Measurements from ENCODE around the gene CHID1.

The CHID1 gene

DNA sequence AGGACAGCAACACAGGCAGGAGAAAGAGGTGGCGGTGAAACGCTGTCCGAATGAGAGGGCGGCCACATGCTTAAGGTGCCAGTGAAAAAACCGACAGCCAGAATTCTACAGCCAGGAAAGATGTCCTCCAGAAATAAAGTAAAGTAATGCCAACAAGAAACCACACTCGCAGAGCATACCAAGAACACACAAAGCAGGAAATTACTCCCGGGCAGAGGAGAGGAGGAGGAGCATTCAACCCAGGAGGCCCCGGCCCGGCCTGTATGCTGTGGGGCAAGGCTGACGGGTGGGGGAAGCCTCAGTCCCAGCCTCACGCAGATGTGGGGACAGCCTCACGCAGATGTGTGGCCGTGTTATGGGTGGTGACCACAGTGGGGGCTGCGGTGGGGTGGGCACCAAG, 28.0 kb downstream of the CHID1 start:
- DNase-seq = no peak

DNA sequence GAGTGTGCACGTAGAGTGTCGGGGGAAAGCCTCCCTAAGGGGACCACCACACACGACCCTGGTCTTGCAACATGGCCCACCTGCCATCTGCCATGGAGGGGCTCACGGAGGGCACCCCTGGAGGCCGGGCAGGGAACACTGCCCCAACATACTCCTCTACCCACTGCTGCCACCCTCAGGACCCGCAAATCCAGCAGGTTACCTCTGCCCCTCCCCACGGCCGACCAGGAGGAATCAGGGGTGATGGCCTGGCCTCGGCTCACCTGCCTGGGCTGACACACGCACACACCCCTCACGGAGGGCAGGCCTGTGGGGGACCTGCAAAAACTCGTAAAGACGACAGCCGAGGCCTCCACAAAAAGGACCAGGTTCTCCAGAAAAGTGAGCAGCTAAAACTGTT, 30.2 kb downstream of the CHID1 start:
- DNase-seq = no peak

DNA sequence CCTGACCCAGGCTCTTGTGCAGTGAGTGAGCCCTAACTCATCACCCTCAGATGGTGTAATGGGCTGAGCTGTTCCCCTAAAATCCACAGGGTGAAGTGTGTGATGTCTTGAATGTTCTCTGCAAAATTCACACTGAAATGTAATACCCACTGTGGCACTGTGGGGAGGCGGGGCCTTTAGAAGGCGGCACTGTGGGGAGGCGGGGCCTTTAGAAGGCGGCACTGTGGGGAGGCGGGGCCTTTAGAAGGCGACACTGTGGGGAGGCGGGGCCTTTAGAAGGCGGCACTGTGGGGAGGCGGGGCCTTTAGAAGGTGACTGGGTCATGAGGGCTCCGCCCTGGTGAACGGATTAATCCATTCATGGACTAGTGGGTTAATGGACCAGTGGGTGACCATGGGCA, 33.0 kb downstream of the CHID1 start:
- no peak for DNase-seq

DNA sequence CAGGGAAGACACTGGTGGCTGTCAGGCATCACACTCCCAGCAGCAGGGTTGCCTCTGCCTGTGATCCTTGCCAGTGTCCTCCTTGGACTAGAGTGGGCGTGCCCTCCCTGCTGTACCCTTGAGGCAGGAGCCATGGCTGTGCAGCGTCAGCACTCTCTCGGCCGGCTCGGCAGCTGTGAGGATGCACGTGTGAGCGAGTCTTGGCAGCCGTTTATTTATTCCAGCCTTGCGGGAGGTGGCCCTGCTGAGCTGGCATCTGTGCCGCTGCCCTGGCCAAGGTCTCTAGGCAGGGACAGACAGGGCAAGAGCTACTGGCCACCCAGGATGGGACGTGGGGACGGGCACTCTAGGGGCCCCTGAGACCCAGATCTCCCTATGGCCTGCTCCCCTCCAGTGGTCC, 34.1 kb downstream of the CHID1 start:
- DNase-seq = no peak

DNA sequence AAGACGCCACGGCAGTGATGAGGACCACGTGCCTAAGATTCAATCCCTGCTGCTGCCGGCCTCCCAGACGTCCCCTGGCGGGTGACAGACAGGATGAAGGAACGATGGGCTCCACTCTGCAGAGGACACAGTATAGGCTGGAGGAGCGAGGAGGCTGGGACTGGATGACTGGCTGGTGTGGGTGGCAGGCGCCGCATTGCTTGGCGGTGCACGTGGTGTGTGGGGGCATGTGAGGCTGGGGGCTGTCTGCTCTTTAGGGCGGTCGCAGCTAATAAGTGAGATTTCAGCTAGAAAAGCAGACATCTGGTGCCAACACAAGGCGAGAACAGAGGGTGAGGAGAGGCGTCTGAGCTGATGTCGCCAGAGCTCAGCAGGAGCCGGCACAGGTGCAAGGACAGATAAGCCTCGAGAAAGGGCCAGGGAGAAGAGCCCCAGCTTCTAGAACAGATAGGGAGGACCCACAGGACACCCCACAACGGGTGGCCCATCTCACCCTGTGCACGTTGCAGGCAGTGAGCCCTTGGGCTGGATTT, 34.8 kb downstream of the CHID1 start:
- no peak for DNase-seq

DNA sequence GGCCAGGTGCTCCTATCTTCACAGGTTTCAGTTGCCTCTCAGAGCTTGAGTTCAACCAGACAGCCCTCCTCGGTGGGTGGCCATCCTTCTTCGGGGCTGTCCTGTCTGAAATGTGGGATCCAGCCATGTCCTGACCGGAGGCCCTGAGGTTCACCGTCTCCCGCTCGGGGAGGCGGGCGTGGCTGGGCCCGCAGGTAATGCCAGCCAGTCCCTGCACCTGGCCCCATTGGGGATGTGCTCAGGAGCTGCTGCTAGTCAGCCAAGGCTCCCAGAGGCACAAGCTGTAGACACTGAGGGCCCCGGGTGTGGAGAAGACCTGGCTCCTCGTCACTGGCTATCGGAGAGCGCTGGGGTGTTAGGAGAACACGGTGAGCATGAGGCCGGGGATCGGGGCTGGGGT, 35.4 kb downstream of the CHID1 start:
- no peak for DNase-seq

DNA sequence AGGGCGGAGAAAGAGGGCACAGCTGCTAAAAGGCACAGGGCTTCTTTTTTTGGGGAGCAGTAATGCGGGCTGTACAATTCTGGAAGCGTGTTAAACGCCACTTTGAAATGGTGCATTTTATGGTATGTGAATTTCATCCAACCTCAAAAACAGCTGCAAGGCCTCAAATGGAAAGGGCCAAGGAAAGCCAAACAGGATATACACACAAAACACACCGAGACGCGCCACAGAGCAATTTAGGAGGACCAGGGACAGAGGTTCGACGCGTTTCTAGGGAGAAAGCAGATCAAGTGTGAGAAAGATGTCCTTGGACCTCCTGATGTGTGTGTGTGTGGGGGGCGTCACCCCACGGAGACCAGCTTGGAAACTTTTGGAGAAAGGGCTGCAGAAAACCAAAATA, 36.9 kb downstream of the CHID1 start:
- DNase-seq = no peak

DNA sequence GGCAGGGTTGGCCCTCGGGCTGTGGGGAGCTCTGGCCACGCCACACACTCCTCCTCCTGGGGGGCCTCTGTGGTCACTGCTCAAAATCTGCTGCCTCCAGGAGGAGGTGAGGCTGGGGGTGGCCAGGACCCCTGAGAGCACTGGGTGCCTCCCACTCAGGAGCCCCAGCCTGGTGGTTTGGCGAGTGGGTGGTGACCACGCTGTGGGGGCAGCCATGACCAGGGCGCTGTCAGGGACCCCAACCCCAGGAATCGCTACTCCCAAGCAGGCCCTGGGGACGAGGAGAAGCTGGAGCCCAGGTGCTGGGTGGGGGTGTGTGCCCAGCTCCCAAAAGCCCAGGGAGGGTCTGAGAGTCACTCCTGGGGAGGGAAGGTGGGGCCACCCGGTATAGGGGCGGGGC, 37.8 kb downstream of the CHID1 start:
- no peak for DNase-seq

DNA sequence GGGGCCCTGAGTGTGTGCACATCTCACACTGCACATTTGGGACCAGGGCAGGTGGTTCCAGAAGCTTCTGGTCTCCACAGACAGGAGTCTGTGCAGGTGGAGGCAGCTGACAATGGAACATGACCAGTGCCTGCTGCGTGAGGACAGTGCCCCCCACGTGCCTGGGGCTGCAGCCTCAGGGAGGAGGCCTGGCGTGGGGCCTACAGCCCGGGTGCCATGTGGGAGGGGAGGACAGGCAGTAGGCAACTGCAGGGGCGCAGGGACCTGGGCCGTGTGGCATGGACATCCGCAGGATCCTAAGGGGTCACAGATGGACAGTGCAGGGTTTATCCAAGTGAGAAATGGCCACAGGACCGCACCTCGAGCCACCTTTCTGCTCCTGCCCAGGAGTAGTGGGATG, 39.1 kb downstream of the CHID1 start:
- DNase-seq = no peak

DNA sequence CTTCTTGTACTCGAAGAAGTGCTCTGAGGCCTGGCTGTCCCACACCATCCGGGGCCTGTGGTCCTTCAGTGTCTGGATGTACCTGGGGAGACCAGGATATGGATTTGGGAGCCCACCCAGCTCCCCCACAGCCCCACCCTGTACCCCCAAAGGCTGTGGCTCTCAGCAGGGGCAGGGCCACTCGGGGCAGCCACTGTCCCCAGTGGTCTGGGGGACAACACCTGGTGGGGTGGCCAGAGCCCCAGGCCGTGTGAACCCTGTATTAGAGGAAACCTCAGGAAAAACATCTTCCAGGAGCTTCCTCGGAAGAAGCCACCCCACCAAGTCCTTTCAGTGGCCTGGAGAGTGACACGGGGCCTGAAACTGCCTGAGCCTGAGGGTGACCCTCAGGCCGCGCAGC, 40.2 kb downstream of the CHID1 start:
- no peak for DNase-seq

DNA sequence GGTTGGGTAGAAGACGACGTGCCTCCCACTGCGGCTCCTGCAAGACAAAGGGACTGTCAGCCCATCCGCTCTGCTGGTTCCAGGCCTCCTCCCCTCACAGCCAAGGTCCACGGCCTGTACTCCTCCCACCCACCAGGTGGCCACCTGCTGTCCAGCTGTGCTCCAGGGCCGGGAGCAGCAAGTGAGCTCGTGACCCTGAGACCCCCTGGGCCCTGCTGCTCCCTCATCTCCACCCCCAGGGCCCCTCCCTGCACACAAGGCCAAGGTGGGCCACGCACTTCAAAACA, 40.5 kb downstream of the CHID1 start:
- no peak for DNase-seq

DNA sequence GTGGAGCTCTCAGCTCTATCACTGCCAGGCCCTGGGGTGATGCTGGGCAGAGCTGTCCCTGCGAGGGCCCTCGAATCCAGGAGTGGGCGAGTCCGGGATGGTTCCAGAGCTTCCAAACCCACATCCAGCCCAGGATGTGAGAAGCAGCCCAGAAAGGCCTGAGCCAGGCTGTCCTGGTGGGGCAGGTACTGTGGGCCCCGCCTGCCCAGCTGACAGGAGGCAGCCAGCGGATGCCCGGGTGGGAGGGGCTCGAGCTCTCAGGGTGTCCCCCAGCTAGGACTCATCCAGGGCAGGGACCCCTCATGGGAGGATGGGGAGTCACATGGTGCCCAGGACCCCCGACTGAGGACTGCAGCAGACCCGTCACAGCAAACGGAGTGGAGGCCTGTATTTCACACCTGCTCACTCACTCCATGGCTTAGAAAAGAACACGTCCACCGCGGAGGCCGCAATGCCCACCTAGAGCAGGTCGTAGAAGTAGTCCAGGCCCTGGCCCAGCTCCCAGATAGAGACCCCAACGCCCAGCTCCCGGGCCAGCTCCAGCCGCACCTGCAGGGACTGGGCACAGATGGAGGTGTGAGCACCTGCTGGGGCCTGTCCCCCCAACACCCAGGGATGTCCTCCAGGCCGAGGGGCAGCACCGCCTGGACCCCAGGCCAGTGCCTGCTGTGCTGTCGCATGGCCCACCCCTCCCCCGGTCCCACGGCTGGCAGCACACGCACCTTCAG, 41.0 kb downstream of the CHID1 start:
- no peak for DNase-seq

DNA sequence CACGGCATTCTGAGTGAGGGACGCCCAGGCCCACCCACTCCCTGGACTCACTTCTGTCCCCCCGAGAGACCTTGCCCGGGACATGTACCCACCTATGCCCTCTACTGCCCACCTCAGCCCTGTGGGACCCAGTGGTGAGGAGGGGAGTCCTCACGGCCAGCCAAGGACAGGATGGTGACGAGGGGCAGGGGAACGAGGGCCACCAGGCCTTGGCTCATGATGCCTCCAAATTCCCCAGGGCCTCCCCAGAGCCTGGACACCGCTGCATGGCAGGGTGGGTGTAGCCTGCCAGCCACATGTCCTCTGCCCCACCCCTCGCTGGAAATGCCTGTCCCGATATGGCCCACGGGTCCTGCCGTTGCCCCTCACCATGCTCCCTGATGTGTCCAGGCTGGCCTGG, 41.8 kb downstream of the CHID1 start:
- DNase-seq = no peak

DNA sequence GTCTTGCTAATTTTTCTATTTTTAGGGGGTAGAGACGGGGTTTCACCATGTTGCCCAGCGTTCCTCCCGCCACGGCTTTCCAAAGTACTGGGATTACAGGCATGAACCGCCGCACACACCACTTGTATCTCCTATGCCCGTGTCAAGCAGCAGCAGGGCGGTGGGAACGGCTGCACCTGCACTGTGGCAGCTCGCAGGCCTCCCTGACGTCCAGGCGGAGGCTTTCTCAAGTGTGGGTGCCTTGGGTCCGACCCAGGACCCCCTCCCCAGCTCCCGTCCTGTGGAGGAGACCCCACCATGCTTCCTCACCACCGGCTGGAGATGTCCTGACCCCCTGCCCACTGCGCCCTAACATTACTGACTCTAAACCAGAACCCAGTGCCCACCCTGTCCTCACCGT, 42.2 kb downstream of the CHID1 start:
- DNase-seq = no peak

DNA sequence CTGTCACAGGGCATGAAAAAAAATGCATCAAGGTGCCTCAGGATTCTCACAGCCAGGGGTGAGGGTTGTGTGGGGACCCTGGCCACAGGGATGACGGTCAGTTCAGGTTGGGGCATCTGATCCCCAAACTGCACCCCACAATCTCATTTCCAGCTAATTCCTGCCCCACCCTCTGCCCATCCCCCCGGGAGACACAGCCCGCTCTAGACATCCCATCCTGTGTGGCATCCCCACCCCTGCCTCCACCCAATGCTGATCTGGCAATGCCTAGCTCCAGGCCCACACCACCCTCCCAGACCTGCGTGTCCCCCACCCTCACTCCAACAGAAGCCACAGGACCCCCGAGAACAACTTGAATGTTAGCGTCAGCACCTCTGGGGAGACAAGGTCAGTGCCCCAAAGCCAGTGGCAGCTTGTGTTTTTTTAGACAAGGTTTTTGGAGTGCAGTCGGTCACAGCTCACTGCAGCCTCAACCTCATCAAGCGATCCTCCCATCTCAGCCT, 42.7 kb downstream of the CHID1 start:
- no peak for DNase-seq

DNA sequence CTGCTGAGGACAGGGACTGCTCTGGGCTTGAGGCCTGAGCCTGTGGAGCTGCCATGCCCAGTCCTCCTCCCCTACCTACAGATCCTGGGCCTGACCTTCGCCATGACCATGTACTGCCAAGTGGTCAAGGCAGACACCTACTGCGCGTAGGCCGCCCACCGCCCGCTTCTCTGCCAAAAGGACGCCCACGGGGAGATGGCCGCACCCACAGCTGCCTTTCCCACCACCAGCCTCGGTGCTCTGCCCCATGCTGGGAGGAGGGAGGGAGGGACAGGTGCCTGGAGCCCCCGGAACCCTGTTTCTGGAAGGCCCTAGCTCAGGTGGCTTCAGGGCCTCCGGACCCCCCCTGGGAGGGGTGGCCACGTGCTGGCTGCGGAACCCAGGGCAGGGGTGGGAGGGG, 44.1 kb downstream of the CHID1 start:
- no peak for DNase-seq

DNA sequence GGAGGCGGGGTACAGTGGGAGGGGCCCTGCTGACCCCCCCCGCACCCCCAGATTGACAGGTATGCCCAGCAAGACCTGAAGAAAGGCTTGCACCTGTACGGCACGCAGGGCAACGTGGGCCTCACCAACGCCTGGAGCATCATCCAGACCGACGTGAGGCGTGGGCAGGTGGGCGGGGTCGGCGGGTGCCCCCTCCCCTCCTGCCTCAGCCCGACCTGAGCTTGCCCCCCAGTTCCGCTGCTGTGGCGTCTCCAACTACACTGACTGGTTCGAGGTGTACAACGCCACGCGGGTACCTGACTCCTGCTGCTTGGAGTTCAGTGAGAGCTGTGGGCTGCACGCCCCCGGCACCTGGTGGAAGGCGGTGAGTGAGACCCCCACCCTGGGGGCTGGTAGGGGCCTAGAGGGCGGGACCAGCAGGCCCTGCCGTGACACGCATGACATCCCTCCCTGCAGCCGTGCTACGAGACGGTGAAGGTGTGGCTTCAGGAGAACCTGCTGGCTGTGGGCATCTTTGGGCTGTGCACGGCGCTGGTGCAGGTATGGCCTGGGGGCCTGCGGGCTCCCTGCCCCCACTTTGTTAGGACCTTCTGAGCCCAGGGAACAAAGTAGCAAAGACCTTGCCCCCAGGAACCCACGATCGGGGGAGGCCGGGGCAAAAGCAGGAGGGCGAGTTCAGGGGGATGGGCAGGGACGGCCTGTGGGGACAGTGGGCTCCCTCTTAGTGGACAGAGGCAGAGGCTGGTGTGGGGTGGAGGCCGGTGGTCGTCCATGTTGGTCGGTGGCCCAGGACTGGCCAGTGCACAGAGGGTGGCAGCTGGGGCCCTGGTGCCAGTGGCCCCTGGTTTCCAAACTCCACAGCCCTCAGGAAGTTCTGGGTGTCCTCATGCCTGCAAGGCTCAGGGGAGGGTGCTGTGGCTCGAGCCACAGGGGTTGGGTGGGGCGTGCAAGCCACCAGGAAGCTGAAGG, 44.9 kb downstream of the CHID1 start:
- no peak for DNase-seq

DNA sequence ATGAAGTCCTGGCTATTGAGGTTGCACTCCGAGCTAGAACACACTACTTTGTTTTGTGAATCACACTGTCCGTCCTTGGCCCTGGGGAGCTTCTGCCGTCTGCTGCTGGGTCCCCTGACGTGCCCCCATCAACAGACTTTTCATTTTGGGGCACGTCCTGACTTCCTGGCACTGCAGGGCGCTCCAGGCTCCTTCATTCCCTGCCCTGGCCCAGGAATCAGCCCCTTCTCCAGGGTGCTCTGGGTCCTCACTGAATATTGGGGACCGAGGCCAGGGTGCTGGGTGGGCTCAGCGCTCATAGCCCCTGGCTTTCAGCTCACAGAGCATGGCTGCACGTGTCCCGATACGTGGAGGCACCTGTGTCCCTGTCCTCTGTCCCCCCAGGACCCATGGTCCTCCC, 45.7 kb downstream of the CHID1 start:
- no peak for DNase-seq

DNA sequence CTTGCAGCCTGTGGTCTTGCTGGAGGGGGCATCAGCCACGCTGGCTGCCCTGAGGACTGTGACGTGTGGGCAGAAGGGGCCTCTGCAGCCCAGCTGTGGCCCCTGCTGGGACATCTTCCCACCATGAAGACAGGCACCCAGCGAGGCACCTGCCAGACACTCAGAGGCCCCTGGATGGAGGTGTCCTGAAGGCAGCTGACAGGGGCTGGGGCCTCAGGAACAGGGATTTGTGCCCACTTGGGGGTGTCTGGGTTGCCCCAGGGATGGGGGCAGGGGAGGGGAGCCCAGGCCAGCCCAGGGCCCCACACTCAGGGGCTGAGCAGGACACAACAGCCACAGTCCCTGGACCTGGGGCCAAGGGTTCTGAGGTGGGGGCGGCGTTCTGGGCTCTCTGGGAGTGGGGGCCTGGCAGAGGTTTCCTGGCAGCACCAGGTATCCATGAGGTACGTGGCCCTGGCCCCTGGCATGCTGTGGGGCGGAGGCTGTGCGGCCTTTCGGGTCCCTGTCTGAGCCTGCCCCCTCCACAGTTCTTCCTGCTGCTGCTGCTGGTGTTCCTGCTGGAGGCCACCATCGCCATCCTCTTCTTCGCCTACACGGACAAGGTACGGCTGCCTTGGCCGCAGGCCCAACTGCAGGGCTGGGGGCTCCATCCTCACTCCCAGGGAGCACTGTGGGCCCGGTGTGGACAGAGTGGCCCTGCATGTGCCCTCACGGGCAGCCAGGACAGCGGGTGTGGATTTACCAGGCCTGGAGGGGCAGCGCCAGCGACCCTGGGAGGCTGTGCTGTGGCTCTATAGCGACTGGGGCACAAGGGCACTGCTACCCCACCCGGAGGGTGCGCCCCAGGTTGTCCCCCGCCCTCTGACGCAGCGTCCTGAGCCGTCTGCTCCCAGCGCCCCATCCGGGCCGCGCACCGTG, 46.4 kb downstream of the CHID1 start:
- no peak for DNase-seq

DNA sequence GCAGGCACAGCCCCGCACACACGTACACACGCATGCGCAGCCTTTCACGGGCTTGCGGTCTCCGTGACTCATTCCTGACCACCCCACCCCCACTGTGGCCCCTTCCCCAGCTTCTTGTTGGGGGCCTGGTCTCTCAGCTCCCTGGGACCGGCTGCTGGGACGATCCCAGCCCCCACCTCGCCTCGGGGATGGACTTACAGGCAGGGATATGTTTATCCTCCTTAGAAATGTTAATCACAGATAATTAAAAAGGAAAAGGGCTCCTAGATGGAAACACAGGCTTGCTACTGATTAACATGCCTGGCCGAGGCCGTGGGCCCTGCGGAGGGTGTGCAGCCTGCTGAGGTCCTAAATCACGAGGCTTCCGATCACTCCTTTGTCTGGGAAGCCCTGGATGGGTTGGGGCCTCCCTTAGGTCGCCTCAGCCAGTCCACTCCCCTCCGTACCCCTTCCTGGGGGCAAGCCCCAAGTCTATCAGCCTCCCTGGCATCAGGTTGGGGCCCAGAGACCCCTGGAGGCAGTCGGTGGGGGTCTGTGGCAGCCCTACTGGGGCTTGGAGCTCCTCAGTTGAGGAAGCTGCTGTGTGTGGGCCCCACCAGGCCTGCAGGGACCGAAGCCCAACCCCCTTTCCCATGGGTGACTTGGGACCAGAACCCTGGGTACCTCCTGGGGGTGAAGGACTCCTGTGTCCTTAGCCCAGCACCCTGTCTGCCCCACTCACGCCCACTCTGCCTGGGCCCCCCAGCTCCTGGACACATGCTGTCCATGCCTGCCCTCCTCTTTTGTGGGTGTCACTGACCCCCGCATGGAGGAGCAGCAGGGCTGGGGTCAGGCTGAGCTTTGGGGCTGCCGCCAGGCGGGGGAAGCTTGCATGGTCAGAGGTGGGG, 47.3 kb downstream of the CHID1 start:
- no peak for DNase-seq

DNA sequence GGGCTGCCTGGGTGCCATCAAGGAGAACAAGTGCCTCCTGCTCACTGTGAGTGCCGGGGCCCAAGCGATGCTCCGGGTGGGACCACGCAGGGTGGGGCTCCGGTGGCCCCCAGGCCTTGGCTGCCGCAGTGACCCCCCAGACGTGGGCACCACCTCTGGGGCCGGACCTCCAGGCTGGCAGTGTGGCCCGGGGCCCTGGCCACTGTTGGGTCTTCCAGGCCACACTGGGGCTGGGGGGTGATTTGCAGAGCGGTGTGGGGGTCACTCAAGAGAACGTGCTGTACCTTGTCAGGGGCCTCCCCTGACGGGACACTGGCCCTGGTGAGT, 48.0 kb downstream of the CHID1 start:
- no peak for DNase-seq

DNA sequence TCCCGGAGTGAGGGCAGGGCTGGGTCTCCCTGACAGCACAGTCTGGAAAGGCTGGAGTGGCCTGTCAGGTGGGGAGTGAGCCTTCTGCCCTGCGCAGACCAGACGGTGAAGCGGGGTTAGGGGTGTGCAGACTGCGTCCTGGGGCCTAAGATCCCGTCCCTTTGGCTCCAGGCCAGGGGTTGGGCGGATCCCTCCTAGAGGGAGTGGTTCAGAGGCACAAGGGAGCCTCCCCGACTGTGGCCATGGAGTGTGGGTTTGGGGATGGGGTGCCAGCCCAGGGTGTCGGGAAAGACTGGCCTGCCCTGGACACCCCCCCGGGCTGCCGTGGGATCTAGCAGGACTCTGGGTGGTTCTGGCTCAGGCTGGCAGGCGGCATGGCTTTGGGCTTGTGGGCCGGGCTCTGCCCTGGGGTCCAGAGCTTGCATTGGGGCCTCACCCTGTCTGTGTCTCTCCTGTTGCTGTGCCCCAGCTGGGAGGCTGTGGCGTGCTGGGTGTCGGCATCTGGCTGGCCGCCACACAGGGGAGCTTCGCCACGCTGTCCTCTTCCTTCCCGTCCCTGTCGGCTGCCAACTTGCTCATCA, 48.4 kb downstream of the CHID1 start:
- DNase-seq = no peak

Measured in activated CD4-positive, alpha-beta T cell treated with anti-CD3 and anti-CD28 coated beads, Interleukin-2, amount 50 U/mL, for 1 hour (primary cell).